SK-N-SH (cell line): Measurements from ENCODE around the gene ZBTB26.

ENCODE experiments used
- CTCF ChIP-seq: fragments of 200-600 bp; sonication (generic); IDR thresholded peaks from 2 replicates; pipeline ENCODE4 v1.6.1; 2017; ENCODE audit warnings: antibody characterized with exemption, mild to moderate bottlenecking, moderate library complexity
- EZH2phosphoT487 ChIP-seq: fragments of 200-600 bp; sonication (generic); IDR thresholded peaks from 2 replicates; pipeline ENCODE4 v1.6.1; 2017; ENCODE audit warnings: low read depth, mixed run types, mild to moderate bottlenecking, antibody characterized with exemption, moderate library complexity, borderline replicate concordance
- GABPA ChIP-seq: IDR thresholded peaks from 2 replicates; pipeline ENCODE4 v1.4.0; 2012; ENCODE audit warnings: low read depth, mild to moderate bottlenecking
- MEF2A ChIP-seq: IDR thresholded peaks from 2 replicates; pipeline ENCODE4 v1.4.0; 2012; ENCODE audit warnings: low read depth, borderline replicate concordance
- RCOR1 ChIP-seq: fragments of 150-350 bp; IDR thresholded peaks from 2 replicates; pipeline ENCODE4 v1.6.1; 2017; ENCODE audit warnings: antibody characterized with exemption, low read length

DNA sequence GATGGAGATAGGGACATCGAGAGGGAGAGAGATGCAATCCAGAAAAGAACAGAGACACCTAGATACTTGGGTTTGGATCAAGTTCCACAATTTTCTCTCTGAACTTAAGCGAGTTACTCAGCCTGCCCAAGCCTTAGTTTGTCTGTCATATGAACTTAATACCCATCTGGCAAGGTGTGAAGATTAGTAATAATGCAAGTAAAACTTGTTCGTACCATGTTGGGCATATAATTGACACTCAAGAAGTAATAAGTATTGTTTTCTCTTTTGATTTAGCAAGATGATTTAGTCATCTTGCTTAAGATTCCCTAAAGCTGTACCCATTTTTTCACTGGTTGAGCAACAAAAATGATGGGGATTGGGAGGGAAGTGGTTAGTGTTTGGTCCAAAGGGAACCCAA, 17.0 kb upstream of the ZBTB26 start:
- TF ChIP-seq EZH2phosphoT487 (no peak), CTCF (no peak), GABPA (no peak), MEF2A (no peak), RCOR1 (no peak)
